Measurements from ENCODE around the gene OR5K2.

GRCh38 chr3:98450372-98450771, 47.1 kb upstream of the OR5K2 start:
- TF ChIP-seq CTCF (IDR thresholded peaks at IDR 0.05) (no peak), POLR2A (IDR thresholded peaks at IDR 0.05) (no peak)
